ENCODE measurements around the gene FNDC3A.

The FNDC3A gene

GRCh38 chr13:49098771-49099512 lies 123.2 kb downstream of the FNDC3A start:
- TF ChIP-seq CTCF (conservative IDR thresholded peaks at IDR 0.05; ENCODE audit: low read depth, low read length), result peak; percentile 60
- H3K4me3 ChIP-seq (ENCODE audit: low read length), result peak overlapping the region; percentile 17
- DNase-seq (ENCODE audit: low read depth), result peak; percentile 35

DNA sequence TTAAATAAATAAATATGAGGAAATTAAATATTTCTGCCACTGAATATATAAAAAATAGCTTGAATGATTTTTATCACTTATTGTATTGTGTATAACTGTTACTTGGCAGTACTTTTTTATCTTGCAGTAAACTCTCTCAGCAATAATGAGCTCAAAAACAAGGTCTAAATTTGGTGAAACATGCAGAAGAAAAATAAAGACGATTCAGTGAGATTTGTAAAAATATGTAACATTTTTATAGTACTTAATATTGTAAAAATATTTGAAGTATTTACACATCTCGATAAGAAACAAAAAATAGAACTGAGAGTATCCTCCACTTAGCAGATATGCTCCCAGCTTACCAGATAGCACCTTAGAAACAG lies 123.8 kb downstream of the FNDC3A start:
- TF ChIP-seq CTCF (conservative IDR thresholded peaks at IDR 0.05; ENCODE audit: low read depth, low read length), result no peak
- no peak for DNase-seq (ENCODE audit: low read depth)
- no peak overlapping the region for H3K4me3 ChIP-seq (ENCODE audit: low read length)

DNA sequence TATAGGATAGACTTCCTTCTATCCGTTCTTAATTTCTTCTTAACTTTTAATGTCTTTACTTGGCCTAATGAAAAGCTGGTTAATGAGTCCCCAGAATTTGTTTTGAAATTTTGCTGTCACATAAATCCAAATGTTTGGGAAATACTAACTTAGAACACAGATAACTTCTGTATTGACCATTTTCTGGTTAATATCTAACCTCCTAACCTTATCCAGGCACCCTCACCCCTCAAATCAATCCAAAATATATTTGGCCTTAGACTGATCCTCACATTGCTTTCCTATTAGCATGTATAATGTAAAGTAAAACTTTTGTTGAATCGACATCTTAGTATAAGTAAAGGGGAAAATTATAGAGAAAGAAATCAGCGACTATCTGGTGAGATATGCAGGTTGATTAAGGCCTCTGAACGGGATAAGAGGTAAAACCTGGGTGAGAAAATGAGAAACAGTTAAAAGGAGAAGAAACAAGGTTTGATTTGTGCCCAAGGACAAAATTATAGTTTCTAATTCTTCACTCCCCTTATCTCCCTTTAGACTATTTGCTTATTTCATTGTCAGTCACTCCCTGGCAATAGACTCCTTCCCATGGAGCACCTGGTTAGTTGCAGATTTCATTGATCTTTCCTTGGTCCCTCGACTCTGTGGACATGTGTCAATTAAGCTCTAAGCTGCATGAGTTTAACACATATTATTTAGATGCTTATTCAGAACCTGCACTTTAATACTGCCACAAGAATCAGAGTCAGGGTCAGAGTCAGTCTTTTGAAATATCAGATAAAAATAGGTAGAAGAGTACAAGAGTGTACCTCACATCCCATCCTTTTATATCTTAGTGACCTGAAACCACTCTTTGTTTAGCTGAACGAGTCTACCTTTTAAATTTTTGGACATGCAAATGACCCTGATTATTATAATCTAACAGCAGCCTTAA lies 125.2 kb downstream of the FNDC3A start:
- DNase-seq (ENCODE audit: low read depth), result no peak
- no peak for TF ChIP-seq CTCF (conservative IDR thresholded peaks at IDR 0.05; ENCODE audit: low read depth, low read length)
- H3K4me3 ChIP-seq (ENCODE audit: low read length), result no peak overlapping the region

DNA sequence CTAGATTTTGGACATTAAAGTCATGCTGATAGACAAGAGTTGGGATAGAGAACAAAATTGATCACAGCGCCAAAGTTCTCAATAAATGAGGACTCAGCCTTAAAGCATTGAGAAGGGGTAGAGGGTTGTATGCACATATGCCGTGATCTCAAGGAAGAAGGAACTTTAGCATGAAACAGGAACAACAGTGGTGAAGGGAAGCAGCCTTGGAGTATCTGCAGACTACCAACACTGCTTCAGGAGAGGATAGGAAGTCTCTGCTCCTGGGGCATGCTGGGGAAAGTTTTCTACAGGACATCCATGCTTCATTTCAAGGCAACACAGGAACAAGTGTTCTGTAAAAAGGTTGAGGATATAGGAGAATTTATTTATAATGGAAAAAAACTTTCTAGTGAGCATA lies 132.5 kb downstream of the FNDC3A start:
- TF ChIP-seq CTCF (conservative IDR thresholded peaks at IDR 0.05; ENCODE audit: low read depth, low read length), result no peak
- H3K4me3 ChIP-seq (ENCODE audit: low read length), result no peak overlapping the region
- DNase-seq (ENCODE audit: low read depth), result no peak

GRCh38 chr13:49110122-49110912 lies 134.6 kb downstream of the FNDC3A start:
- no peak for TF ChIP-seq CTCF (conservative IDR thresholded peaks at IDR 0.05; ENCODE audit: low read depth, low read length)
- H3K4me3 ChIP-seq (ENCODE audit: low read length), result peak overlapping the region; percentile 84
- peak; percentile 80 for DNase-seq (ENCODE audit: low read depth)

DNA sequence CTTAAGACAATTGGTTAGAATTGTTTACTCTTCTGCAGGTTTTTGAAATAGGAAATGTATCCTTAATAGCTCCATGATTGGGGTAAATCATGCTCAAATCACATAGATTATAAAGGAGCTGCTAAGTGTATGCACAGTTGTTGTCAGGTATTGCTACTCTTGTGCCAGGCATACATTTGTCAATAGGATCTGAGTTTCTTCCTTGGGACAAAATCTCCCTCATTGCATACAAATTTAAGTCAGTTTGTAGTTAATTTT lies 135.1 kb downstream of the FNDC3A start:
- no peak for DNase-seq (ENCODE audit: low read depth)
- H3K4me3 ChIP-seq (ENCODE audit: low read length), result peak overlapping the region; percentile 84
- TF ChIP-seq CTCF (conservative IDR thresholded peaks at IDR 0.05; ENCODE audit: low read depth, low read length), result no peak

All from retinal pigment epithelial cell (primary cell).